Endodermal cell (in vitro differentiated cells): ENCODE measurements around the gene OR2W1. TPM values are rescaled to one million over a fixed set of nuclear protein-coding genes. Genes with fewer than 3 reads are reported as not detected.

Experiments
- DNase-seq: peaks from one replicate; pipeline ENCODE4 v3.0.0-alpha.2; 2017
- H3K27ac ChIP-seq: 2 replicates; pipeline ENCODE4 v1.5.1; 2013; ENCODE audit warnings: mild to moderate bottlenecking, low read depth, low read length, moderate library complexity
- H3K27me3 ChIP-seq: 2 replicates; pipeline ENCODE4 v1.6.1; 2013; ENCODE audit warnings: mild to moderate bottlenecking, low read length, moderate library complexity; ENCODE audit not compliant: insufficient read depth, control insufficient read depth, poor library complexity, severe bottlenecking
- H3K36me3 ChIP-seq: 2 replicates; pipeline ENCODE4 v1.7.0; 2013; ENCODE audit warnings: mild to moderate bottlenecking, low read length, moderate library complexity; ENCODE audit not compliant: control insufficient read depth, insufficient read depth
- H3K4me1 ChIP-seq: one replicate; pipeline ENCODE4 v1.7.0; 2013; ENCODE audit warnings: low read length; ENCODE audit not compliant: control insufficient read depth, insufficient read depth
- H3K4me3 ChIP-seq: 2 replicates; pipeline ENCODE4 v1.5.1; 2013; ENCODE audit warnings: mild to moderate bottlenecking, low read length, moderate library complexity
- H3K9ac ChIP-seq: 2 replicates; pipeline ENCODE4 v1.6.1; 2013; ENCODE audit warnings: mild to moderate bottlenecking, low read length, moderate library complexity; ENCODE audit not compliant: poor library complexity, severe bottlenecking; ENCODE audit errors: extremely low read depth
- H3K9me3 ChIP-seq: 2 replicates; pipeline ENCODE4 v1.6.1; 2013; ENCODE audit warnings: mild to moderate bottlenecking, low read length, moderate library complexity; ENCODE audit not compliant: control insufficient read depth
- H3K27ac Mint-ChIP-seq: 2 replicates; pipeline ENCODE4 v1.8.0; 2020; ENCODE audit warnings: mixed read lengths
- H3K27me3 Mint-ChIP-seq: 2 replicates; pipeline ENCODE4 v1.8.0; 2021; ENCODE audit warnings: mild to moderate bottlenecking, mixed read lengths; ENCODE audit not compliant: insufficient read depth
- H3K36me3 Mint-ChIP-seq: 2 replicates; pipeline ENCODE4 v1.8.0; 2020; ENCODE audit warnings: low read depth, mixed read lengths
- H3K4me1 Mint-ChIP-seq: 2 replicates; pipeline ENCODE4 v1.8.0; 2020; ENCODE audit warnings: mixed read lengths
- H3K4me3 Mint-ChIP-seq: 2 replicates; pipeline ENCODE4 v1.8.0; 2020; ENCODE audit warnings: mild to moderate bottlenecking, moderate library complexity, mixed read lengths
- H3K9me3 Mint-ChIP-seq: 2 replicates; pipeline ENCODE4 v1.8.0; 2020; ENCODE audit warnings: mild to moderate bottlenecking, mixed read lengths
- WGBS, 2 experiments: methylation state at CpG; one replicate each; pipeline versions ENCODE4 v1.1.5 to v1.1.7; 2013; ENCODE audit warnings: missing lambda C conversion rate in 2 of 2, mixed read lengths in 1 of 2; ENCODE audit not compliant: insufficient coverage in 1 of 2, insufficient read length in 1 of 2; 5-methylcytosine and 5-hydroxymethylcytosine counted together
- total RNA-seq, 2 donors: library from RNA; stranded (reverse); fragmentation: NEBNext Ultra II Directional in 1 of 2; extraction: Animal tissue kit (Norgen Biotek cat#: 25700) in 1 of 2; gene quantifications; 2 replicates in 1 of 2; 3 replicates in 1 of 2; pipeline ENCODE4 v1.2.1, GENCODE V29; 2021
- TF ChIP-seq, protein P1 (sequence below): fragments of 200-600 bp; sonication (generic); conservative IDR thresholded peaks from 2 replicates; pipeline ENCODE4 v1.5.0; 2021; ENCODE audit warnings: antibody characterized with exemption, mild to moderate bottlenecking

OR2W1 gene
- total RNA-seq, 2 donors from 2014 or later, result not detected

GRCh38 chr6:29008089-29008488 lies 36.9 kb downstream of the OR2W1 start:
- Histone ChIP-seq H3K27me3 (peaks cover 63% of the 10 kb centered on the region), H3K27ac (no peak overlapping the region)

GRCh38 chr6:29005183-29005885 lies 39.6 kb downstream of the OR2W1 start, which contains the start of gene ZNF311:
ZNF311 (minus strand) TSS chr6:29005315; CDS start chr6:29003954, 1,361 bp downstream.
- H3K36me3 Mint-ChIP-seq, result no peaks in the 10 kb centered on the region

More at GRCh38 chr6:29008089-29008488, 36.9 kb downstream of the OR2W1 start:
- Mint-ChIP-seq H3K4me1 (peaks cover 2% of the 10 kb centered on the region), H3K9me3 (no peaks in the 10 kb centered on the region), H3K27me3 (peaks cover 83% of the 10 kb centered on the region), H3K36me3 (no peaks in the 10 kb centered on the region), H3K27ac (no peak overlapping the region), H3K4me3 (no peak overlapping the region)
- H3K9ac ChIP-seq, result no peak overlapping the region
- no peaks in the 10 kb centered on the region for H3K9me3 ChIP-seq
- 78 to 95% methylated on average over 2 of the region's 2 CpGs for WGBS, 2 experiments
- TF ChIP-seq, protein P1, sequence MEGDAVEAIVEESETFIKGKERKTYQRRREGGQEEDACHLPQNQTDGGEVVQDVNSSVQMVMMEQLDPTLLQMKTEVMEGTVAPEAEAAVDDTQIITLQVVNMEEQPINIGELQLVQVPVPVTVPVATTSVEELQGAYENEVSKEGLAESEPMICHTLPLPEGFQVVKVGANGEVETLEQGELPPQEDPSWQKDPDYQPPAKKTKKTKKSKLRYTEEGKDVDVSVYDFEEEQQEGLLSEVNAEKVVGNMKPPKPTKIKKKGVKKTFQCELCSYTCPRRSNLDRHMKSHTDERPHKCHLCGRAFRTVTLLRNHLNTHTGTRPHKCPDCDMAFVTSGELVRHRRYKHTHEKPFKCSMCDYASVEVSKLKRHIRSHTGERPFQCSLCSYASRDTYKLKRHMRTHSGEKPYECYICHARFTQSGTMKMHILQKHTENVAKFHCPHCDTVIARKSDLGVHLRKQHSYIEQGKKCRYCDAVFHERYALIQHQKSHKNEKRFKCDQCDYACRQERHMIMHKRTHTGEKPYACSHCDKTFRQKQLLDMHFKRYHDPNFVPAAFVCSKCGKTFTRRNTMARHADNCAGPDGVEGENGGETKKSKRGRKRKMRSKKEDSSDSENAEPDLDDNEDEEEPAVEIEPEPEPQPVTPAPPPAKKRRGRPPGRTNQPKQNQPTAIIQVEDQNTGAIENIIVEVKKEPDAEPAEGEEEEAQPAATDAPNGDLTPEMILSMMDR, result no peak
- DNase-seq, result no peak
- H3K36me3 ChIP-seq, result no peaks in the 10 kb centered on the region
- no peaks in the 10 kb centered on the region for H3K4me1 ChIP-seq
- H3K4me3 ChIP-seq, result no peak overlapping the region

DNA sequence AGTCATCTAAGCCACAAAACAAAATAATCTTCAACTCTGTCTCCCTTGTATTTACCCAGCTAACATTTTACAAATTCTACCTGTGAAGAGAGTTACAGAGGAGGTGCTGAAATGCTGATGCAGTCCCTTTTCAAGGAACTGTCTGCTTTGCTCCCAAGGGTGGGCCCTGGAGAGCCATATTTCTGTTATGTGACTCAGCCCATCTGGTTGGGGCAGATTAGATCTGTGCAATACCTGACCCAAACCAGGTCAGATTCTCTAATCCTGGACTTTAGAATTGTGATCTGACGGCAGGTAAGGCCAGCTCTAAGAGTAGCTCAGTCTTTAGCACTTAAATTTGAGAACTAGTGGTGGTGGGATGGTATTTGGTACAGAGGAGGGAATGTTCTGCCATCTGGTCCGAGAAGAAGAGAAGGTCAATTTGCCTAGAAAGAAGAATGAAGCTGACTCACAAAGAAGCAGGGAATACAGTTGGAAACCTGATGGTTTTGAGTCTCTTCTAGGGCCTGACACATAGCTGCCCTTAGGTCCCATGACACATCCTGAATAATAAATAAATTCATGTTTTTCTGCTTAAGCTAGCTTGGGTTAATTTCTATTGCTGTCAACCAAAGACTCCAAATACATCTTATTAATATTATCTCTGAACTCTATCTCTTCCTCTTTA lies 48.0 kb downstream of the OR2W1 start:
- Histone ChIP-seq H3K9ac (no peak overlapping the region), H3K9me3 (no peaks in the 10 kb centered on the region), H3K27me3 (no peaks in the 10 kb centered on the region), H3K36me3 (no peaks in the 10 kb centered on the region), H3K4me3 (no peak overlapping the region), H3K4me1 (no peaks in the 10 kb centered on the region), H3K27ac (no peak overlapping the region)
- WGBS, 2 experiments, result 72 to 92% methylated on average over 2 of the region's 2 CpGs
- TF ChIP-seq, protein P1, result no peak
- H3K4me3 Mint-ChIP-seq, result no peak overlapping the region
- no peaks in the 10 kb centered on the region for H3K4me1 Mint-ChIP-seq
- H3K27me3 Mint-ChIP-seq, result no peaks in the 10 kb centered on the region
- no peak overlapping the region for H3K27ac Mint-ChIP-seq
- peaks cover 16% of the 10 kb centered on the region for H3K36me3 Mint-ChIP-seq
- no peak for DNase-seq
- H3K9me3 Mint-ChIP-seq, result peaks cover 19% of the 10 kb centered on the region

More at GRCh38 chr6:29005183-29005885, 39.6 kb downstream of the OR2W1 start, which contains the start of gene ZNF311:
- Mint-ChIP-seq H3K27me3 (peaks cover 56% of the 10 kb centered on the region), H3K4me3 (peak within 1 kb of the TSS; percentile 72), H3K9me3 (no peaks in the 10 kb centered on the region), H3K4me1 (no peaks in the 10 kb centered on the region), H3K27ac (no peak within 1 kb of the TSS)
- H3K4me1 ChIP-seq, result no peaks in the 10 kb centered on the region
- no peak within 1 kb of the TSS for H3K4me3 ChIP-seq
- H3K36me3 ChIP-seq, result no peaks in the 10 kb centered on the region
- H3K9me3 ChIP-seq, result no peaks in the 10 kb centered on the region
- H3K9ac ChIP-seq, result no peak within 1 kb of the TSS
- H3K27ac ChIP-seq, result no peak within 1 kb of the TSS
- H3K27me3 ChIP-seq, result peaks cover 36% of the 10 kb centered on the region
- WGBS, 2 experiments, result 82 to 89% methylated on average over 16 to 29 of the region's 29 CpGs
- DNase-seq, result no peak
- TF ChIP-seq, protein P1, result no peak
